ENCODE results near the gene ARL6IP1.

Gene ARL6IP1

DNA sequence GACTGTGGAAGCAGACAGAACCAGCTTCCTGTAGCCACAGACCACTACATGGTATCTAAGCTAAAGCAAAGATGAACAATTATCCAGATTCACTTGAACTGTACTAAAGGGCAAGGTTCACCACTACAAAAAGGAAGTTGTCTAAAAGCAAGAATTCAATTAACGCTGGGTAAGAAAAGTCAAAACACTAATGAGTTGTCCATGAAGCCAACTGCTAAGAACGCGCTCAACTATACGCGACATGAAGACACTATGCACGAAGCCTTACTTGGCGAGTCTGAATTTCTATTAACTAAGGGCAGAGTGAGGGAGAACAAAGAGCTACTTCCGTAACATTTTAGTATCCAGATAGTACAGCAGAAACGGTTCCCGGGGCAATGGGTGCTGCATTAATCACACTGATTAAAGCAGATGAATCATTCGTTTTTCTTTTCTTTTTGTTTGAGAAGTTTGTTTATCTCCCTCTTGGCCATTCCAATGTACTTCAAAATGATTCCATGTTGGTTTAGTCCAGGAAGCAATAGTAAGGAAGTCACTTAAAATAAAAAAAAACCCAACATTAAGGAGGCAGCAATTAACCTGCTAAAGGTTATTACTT, 8.4 kb downstream of the ARL6IP1 start:
- peak; percentile 17 for DNase-seq (ENCODE audit: low read depth)
- no peak for TF ChIP-seq CTCF (conservative IDR thresholded peaks at IDR 0.05; ENCODE audit: control insufficient read depth, insufficient read depth, low read depth, low read length)
- H3K4me3 ChIP-seq (ENCODE audit: control insufficient read depth, low read depth, low read length), result no peak overlapping the region

- peak within 1 kb of the TSS; percentile 87 for H3K4me3 ChIP-seq (ENCODE audit: control insufficient read depth, low read depth, low read length)
- DNase-seq (ENCODE audit: low read depth), result peak; percentile 98
- no peak for TF ChIP-seq CTCF (conservative IDR thresholded peaks at IDR 0.05; ENCODE audit: control insufficient read depth, insufficient read depth, low read depth, low read length)
These were observed 11.3 kb downstream of the ARL6IP1 start, which contains the start of gene RPS15A for GRCh38 chr16:18789850-18790706. Gene RPS15A (minus strand): TSS chr16:18790334. CDS start chr16:18789113, 1,221 bp downstream.

DNA sequence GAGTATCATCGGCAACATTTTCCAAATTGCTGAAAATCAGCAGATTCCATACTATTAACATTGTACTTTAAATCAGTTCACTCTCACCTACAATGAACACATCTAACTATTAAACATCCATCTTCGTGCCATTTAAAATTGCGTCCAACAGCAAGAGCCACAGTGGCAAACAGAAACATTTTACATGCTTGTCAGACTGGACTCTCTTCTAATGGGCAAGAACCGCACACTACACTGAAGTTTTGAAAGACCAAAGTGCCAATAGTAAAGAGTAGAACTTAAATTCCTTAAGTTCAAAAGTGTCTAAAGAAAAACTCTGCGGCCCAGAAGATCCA, 11.9 kb downstream of the ARL6IP1 start:
- DNase-seq (ENCODE audit: low read depth), result no peak
- H3K4me3 ChIP-seq (ENCODE audit: control insufficient read depth, low read depth, low read length), result peak overlapping the region; percentile 87
- TF ChIP-seq CTCF (conservative IDR thresholded peaks at IDR 0.05; ENCODE audit: control insufficient read depth, insufficient read depth, low read depth, low read length), result no peak

DNA sequence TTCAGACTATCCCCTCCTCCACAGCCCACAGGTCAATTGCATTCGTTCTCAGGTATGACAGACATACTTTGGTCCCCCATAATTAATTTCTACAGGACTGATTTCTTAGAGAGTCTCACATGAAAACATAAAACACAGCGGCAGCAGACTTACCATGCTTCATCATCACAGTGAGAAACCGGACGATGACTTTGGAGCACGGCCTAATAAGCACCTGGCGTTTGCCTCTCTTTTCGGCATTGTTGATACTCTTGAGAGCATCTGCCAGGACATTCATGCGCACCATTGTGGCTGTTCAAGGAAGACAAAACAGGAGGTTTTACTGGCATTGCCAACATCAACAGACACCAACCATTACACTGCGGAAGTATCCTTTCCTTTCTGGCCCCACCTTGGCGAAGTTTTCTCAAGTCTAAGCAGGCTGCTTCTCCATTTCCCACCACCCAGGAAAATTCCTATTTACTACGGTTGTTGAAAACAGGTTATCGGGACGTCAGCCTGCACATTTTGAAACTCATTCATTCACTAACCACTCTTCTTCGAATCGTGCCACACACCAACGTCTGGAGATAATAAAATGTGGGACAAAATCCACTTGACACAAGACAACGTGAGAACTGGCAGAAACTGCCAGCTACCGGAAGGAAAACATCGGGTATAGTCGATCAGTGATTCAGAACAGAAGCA, 12.4 kb downstream of the ARL6IP1 start:
- DNase-seq (ENCODE audit: low read depth), result peak; percentile 36
- peak overlapping the region; percentile 87 for H3K4me3 ChIP-seq (ENCODE audit: control insufficient read depth, low read depth, low read length)
- no peak for TF ChIP-seq CTCF (conservative IDR thresholded peaks at IDR 0.05; ENCODE audit: control insufficient read depth, insufficient read depth, low read depth, low read length)

GRCh38 chr16:18784917-18785623, 16.3 kb downstream of the ARL6IP1 start:
- no peak overlapping the region for H3K4me3 ChIP-seq (ENCODE audit: control insufficient read depth, low read depth, low read length)
- no peak for TF ChIP-seq CTCF (conservative IDR thresholded peaks at IDR 0.05; ENCODE audit: control insufficient read depth, insufficient read depth, low read depth, low read length)
- no peak for DNase-seq (ENCODE audit: low read depth)

All from fibroblast of mammary gland (primary cell).